DND-41 (cell line): Measurements from ENCODE around the gene POLD1.

Experiments
- EZH2 ChIP-seq: IDR thresholded peaks from 3 replicates; pipeline ENCODE4 v1.6.1; 2012; ENCODE audit warnings: borderline replicate concordance, low read depth, mild to moderate bottlenecking, moderate library complexity, low read length, inconsistent platforms; ENCODE audit not compliant: severe bottlenecking
- TF ChIP-seq, protein P1 (sequence below): IDR thresholded peaks from 2 replicates; pipeline ENCODE4 v1.5.1; 2012; ENCODE audit warnings: borderline replicate concordance, low read length, moderate library complexity, mild to moderate bottlenecking; ENCODE audit not compliant: poor library complexity, severe bottlenecking; ENCODE audit errors: extremely low read depth

DNA sequence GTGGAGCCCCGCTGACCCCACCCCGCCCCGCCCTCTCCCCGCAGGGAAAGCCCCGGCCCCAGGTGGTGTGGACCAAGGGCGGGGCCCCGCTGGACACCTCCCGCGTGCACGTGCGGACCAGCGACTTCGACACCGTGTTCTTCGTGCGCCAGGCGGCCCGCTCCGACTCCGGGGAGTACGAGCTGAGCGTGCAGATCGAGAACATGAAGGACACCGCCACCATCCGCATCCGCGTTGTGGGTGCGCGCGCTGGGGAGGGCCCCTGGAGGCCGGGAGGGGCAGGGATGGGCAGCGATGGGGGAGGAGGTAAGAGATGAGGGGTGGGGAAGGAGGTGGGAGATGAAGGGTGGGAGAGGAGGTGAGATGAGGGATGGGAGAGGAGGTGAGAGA, 74.9 kb downstream of the POLD1 start:
- TF ChIP-seq, protein P1, sequence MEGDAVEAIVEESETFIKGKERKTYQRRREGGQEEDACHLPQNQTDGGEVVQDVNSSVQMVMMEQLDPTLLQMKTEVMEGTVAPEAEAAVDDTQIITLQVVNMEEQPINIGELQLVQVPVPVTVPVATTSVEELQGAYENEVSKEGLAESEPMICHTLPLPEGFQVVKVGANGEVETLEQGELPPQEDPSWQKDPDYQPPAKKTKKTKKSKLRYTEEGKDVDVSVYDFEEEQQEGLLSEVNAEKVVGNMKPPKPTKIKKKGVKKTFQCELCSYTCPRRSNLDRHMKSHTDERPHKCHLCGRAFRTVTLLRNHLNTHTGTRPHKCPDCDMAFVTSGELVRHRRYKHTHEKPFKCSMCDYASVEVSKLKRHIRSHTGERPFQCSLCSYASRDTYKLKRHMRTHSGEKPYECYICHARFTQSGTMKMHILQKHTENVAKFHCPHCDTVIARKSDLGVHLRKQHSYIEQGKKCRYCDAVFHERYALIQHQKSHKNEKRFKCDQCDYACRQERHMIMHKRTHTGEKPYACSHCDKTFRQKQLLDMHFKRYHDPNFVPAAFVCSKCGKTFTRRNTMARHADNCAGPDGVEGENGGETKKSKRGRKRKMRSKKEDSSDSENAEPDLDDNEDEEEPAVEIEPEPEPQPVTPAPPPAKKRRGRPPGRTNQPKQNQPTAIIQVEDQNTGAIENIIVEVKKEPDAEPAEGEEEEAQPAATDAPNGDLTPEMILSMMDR, result no peak
- no peak for TF ChIP-seq EZH2
